Measurements from ENCODE around the gene SMCO1. TPM values are rescaled to one million over a fixed set of nuclear protein-coding genes. Genes with fewer than 3 reads are reported as not detected.
"Not testable (repeated sequence)": the region's sequence is repeated elsewhere in the genome, so short reads cannot be mapped to it uniquely, and the experiment has no call there.

The SMCO1 gene
- total RNA-seq, 2 experiments from 2014 or later, result not detected

DNA sequence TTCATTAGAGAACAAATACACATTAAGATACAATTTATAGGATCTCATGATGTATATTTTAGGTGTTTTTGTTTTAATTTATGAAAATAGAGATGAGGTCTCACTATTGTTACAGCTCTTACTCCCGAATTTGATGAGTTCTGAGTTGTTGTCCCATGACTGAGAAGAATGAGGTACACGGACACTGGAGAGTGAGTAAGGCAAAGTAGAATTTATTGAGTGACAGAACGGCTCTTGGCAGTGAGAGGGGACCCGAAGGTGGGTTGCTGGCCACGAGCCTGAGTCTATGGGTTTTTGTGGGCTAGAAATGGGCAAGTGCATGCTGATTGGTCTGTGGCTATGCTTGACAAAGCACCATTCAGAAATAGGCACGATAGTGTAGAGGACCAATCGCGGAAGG, 8.5 kb downstream of the SMCO1 start:
- Histone ChIP-seq H3K4me1 (ENCODE audit: insufficient read depth, low read length) (peaks cover 7% of the 10 kb centered on the region), H3K36me3 (ENCODE audit: insufficient read depth, low read length) (no peaks in the 10 kb centered on the region), H3K27ac (ENCODE audit: low read depth in 1 of 2, low read length in 2 of 2) (no peak overlapping the region), H3K4me3 (ENCODE audit: low read length) (no peak overlapping the region), H3K27me3 (ENCODE audit: control insufficient read depth in 1 of 2, insufficient read depth in 2 of 2, low read length in 2 of 2) (no peaks in the 10 kb centered on the region), H3K9me3 (ENCODE audit: control insufficient read depth in 1 of 2, insufficient read depth in 1 of 2, low read length in 2 of 2) (peaks cover 0 to 4% of the 10 kb centered on the region in 2 experiments)
- ChIA-PET CTCF (interaction anchor here (1.2 kb wide), 1 partner anchor 22 kb away, joined by 4 read pairs; no protein-coding TSS in a partner anchor), POLR2A (no interaction called here)
- Mint-ChIP-seq H3K4me3 (no peak overlapping the region), H3K27me3 (no peaks in the 10 kb centered on the region), H3K9me3 (peaks cover 6% of the 10 kb centered on the region), H3K4me1 (ENCODE audit: low read depth) (peaks cover 11% of the 10 kb centered on the region), H3K36me3 (ENCODE audit: low read depth) (peaks cover 19% of the 10 kb centered on the region), H3K27ac (no peak overlapping the region)
- intact Hi-C loops (cut with DNase I, micrococcal nuclease), result loop anchor here in 1 of 2 experiments (10.0 kb wide), 1 partner anchor 432 kb away; no protein-coding TSS in a partner anchor
- TF ChIP-seq, protein P1, sequence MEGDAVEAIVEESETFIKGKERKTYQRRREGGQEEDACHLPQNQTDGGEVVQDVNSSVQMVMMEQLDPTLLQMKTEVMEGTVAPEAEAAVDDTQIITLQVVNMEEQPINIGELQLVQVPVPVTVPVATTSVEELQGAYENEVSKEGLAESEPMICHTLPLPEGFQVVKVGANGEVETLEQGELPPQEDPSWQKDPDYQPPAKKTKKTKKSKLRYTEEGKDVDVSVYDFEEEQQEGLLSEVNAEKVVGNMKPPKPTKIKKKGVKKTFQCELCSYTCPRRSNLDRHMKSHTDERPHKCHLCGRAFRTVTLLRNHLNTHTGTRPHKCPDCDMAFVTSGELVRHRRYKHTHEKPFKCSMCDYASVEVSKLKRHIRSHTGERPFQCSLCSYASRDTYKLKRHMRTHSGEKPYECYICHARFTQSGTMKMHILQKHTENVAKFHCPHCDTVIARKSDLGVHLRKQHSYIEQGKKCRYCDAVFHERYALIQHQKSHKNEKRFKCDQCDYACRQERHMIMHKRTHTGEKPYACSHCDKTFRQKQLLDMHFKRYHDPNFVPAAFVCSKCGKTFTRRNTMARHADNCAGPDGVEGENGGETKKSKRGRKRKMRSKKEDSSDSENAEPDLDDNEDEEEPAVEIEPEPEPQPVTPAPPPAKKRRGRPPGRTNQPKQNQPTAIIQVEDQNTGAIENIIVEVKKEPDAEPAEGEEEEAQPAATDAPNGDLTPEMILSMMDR (IDR thresholded peaks at IDR 0.05), result no peak
- DNase-seq (no peak), ATAC-seq (ENCODE audit: poor library complexity) (no peak)

DNA sequence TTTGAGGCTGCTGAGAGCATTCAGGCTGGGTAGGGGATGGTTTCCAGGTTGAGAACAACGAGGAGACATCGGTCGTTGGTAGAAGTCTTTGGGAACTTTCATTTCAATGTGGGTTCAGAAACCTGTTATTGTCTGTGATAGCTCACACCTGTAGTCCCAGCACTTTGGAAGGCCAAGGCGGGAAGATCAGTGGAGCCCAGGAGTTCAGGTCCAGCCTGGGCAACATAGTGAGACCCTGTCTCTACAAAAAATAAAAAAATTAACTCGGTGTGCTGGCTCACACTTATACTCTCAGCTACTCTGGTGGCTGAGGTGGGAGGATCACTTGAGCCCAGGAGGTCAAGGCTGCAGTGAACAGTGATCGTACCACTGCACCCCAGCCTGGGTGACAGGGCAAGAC, 10.6 kb downstream of the SMCO1 start:
- Mint-ChIP-seq H3K4me3 (peak overlapping the region; percentile 99), H3K27ac (peak overlapping the region; percentile 96), H3K27me3 (no peaks in the 10 kb centered on the region), H3K36me3 (ENCODE audit: low read depth) (peaks cover 34% of the 10 kb centered on the region), H3K9me3 (peaks cover 6% of the 10 kb centered on the region), H3K4me1 (ENCODE audit: low read depth) (peaks cover 30% of the 10 kb centered on the region)
- peak overlapping the region; percentile 85 to 86 for H3K27ac ChIP-seq (ENCODE audit: low read depth in 1 of 2, low read length in 2 of 2)
- intact Hi-C loops (cut with DNase I, micrococcal nuclease), result loop anchor here in 1 of 2 experiments (10.0 kb wide), 1 partner anchor 430 kb away; no protein-coding TSS in a partner anchor
- H3K4me3 ChIP-seq (ENCODE audit: low read length), result no peak overlapping the region
- DNase-seq, result peak in 1 of 14 experiments; percentile 22
- ATAC-seq (ENCODE audit: poor library complexity), result no peak
- H3K27me3 ChIP-seq (ENCODE audit: control insufficient read depth in 1 of 2, insufficient read depth in 2 of 2, low read length in 2 of 2), result no peaks in the 10 kb centered on the region
- CTCF ChIA-PET, result interaction anchor here (1.6 to 2.0 kb wide), 2 partner anchors 18 to 24 kb away, joined by 4 read pairs; no protein-coding TSS in a partner anchor
- POLR2A ChIA-PET, result interaction anchor here (1.6 to 4.0 kb wide), 3 partner anchors 72 to 438 kb away, joined by 4 to 29 read pairs (median 5); partner anchors contain the start of genes DYNLT2B, NCBP2 and UBXN7
- H3K36me3 ChIP-seq (ENCODE audit: insufficient read depth, low read length), result no peaks in the 10 kb centered on the region
- peaks cover 17% of the 10 kb centered on the region for H3K4me1 ChIP-seq (ENCODE audit: insufficient read depth, low read length)
- TF ChIP-seq, protein P1 (IDR thresholded peaks at IDR 0.05), result no peak
- H3K9me3 ChIP-seq (ENCODE audit: control insufficient read depth in 1 of 2, insufficient read depth in 1 of 2, low read length in 2 of 2), result peaks cover 0 to 4% of the 10 kb centered on the region in 2 experiments

DNA sequence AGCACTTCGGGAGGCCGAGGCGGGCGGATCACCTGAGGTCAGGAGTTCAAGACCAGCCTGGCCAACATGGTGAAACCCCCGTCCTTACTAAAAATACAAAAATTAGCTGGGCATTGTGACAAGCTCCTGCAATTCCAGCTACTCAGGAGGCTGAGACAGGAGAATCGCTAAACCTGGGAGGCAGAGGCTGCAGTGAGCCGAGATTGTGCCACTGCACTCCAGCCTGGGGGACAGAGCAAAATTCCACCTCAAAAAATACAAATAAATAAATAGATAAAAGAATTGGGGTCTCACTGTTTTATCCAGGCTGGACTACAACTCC, 11.1 kb downstream of the SMCO1 start:
- peaks cover 22% of the 10 kb centered on the region for H3K4me1 ChIP-seq (ENCODE audit: insufficient read depth, low read length)
- DNase-seq; H3K36me3 ChIP-seq (ENCODE audit: insufficient read depth, low read length); H3K9me3 Mint-ChIP-seq; H3K27me3 Mint-ChIP-seq; H3K9me3 ChIP-seq (ENCODE audit: control insufficient read depth in 1 of 2, insufficient read depth in 1 of 2, low read length in 2 of 2); H3K27me3 ChIP-seq (ENCODE audit: control insufficient read depth in 1 of 2, insufficient read depth in 2 of 2, low read length in 2 of 2); ATAC-seq (ENCODE audit: poor library complexity): not testable (repeated sequence)
- Mint-ChIP-seq H3K4me1 (ENCODE audit: low read depth) (peaks cover 35% of the 10 kb centered on the region), H3K4me3 (peak overlapping the region; percentile 99), H3K27ac (peak overlapping the region; percentile 96), H3K36me3 (ENCODE audit: low read depth) (peaks cover 39% of the 10 kb centered on the region)
- H3K4me3 ChIP-seq (ENCODE audit: low read length), result peak overlapping the region; percentile 100
- ChIA-PET CTCF (interaction anchor here (1.6 to 2.0 kb wide), 2 partner anchors 18 to 25 kb away, joined by 4 read pairs; no protein-coding TSS in a partner anchor), POLR2A (interaction anchor here (1.0 to 4.0 kb wide), 7 partner anchors 14 to 438 kb away, joined by 3 to 29 read pairs (median 5); partner anchors contain the start of genes DYNLT2B, FBXO45, NCBP2 and UBXN7)
- peak overlapping the region; percentile 85 to 86 for H3K27ac ChIP-seq (ENCODE audit: low read depth in 1 of 2, low read length in 2 of 2)
- intact Hi-C loops (cut with DNase I, micrococcal nuclease), result loop anchor here in 1 of 2 experiments (10.0 kb wide), 1 partner anchor 429 kb away; no protein-coding TSS in a partner anchor
